Fibroblast of the conjunctiva (primary cell): ENCODE data around the gene ISOC2.
"Not testable (repeated sequence)": the region's sequence is repeated elsewhere in the genome, so short reads cannot be mapped to it uniquely, and the experiment has no call there.

Source experiments
- DNase-seq: peaks from one replicate; pipeline ENCODE4 v3.0.0-alpha.2; 2010; ENCODE audit warnings: low read depth

The ISOC2 gene

DNA sequence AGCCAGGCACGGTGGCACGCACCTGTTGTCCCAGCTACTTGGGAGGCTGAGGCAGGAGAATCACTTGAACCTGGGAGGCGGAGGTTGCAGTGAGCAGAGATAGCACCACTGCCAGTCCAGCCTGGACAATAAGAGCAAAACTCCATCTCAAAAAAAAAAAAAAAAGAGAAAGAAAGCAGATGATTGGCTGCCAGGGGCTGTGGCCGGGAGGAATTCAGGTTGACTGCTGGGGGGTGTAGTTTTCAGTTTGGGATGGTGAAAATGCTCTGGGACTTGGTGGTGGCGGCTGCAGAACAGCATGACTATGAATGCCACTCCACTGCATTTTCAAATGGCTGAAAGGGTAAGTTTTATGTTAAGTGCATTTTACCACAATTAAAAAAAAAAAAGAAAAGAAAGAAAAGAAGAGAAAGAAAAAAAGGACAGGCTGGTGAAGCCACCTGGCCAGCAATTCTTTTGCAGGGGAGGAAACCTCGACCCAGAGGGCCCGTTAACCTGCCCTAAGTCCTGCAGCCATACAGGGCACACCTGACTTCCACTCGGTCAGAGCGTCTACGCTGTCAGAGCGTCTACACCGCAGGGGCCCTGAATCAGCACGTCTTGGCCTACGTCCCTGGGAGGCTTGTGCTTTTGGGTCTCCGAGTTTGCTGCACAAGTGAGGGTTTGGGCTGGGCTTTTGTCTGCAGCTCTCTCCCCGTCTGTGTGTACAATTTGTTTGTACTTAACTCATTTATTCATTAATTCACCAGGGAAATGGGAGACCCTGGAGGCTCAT is 3.6 kb downstream of the ISOC2 start:
- no peak for DNase-seq

GRCh38 chr19:55456347-55456746 is 5.1 kb downstream of the ISOC2 start:
- no peak for DNase-seq

DNA sequence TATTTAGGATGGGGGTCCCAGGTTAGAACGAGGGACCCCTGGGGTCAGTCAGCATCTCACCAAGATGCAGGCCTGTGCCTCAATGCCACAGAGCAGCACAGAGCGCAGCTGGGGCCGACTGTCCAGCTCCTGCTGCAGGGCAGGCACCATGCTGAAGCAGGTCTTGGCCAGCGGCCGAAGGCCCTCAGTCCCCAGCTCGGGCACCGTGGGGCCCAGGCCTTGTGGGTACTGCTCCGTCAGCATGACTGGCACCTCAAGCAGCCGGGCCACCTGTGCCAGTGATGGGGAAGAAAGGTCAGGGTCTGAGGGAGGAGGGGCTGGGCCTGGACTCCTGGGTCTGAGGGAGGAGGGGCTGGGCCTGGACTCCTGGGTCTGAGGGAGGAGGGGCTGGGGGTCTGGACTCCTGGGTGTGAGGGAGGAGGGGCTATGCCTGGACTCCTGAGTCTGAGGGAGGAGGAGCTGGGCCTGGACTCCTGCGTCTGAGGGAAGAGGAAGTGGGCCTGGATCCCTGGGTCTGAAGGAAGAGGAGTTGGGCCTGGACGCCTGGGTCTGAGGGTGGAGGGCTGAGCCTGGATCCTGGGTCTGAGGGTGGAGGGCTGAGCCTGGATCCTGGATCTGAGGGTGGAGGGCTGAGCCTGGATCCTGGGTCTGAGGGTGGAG is 5.7 kb downstream of the ISOC2 start:
- DNase-seq: no peak

DNA sequence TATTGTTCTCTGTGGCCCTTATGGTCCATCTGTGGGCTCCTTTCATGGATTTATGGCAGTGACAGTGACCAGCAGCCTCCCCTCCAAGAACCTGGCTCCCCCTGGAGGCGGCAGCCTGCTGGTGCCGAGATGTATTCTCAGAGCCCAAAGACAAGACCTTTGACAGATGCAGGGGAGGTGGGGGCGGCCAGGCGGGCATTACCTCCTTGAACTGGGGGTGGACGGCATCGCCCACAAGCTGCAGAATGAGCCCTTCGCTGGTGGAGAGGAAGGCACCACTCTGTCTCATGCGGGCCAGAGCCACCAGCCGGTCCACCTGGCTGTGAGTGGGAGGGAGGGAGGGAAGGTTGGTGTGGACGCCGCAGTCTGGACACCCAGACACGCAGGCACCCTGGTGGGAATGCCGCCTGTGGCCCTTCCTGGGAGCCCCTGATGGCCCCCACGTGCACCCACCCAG is 6.6 kb downstream of the ISOC2 start:
- no peak for DNase-seq

- DNase-seq: no peak
These were observed 7.8 kb downstream of the ISOC2 start for GRCh38 chr19:55453511-55454260.

DNA sequence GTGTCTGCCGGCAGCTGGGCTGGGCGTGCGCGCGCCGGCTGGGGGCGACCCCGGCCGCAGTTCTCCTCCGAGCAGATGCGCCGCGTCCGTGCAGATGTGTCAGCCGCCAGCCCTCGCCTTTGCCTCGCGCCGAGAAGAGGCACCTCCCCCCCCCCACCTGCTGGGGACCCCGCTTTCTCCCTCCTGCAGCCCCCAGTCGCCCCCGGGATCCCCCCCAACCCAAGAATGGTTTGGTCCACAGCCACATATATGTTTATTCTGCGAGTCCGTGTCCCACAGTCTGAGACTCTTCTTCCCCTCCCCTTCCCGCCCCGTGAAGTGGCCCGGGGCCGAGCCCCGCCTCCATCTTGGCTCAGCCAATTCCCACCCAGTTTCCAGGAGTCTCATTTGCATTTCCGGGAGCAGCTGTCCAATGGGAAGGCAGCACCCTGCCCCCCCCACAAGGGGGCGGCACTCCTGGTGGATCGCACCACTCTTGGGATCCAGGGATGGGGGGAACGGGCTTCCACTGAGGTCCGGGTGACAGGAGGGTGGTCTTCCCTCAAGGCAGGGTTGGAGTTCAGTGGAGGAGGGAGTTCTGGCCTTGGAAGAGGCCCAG is 8.6 kb downstream of the ISOC2 start:
- no peak for DNase-seq

DNA sequence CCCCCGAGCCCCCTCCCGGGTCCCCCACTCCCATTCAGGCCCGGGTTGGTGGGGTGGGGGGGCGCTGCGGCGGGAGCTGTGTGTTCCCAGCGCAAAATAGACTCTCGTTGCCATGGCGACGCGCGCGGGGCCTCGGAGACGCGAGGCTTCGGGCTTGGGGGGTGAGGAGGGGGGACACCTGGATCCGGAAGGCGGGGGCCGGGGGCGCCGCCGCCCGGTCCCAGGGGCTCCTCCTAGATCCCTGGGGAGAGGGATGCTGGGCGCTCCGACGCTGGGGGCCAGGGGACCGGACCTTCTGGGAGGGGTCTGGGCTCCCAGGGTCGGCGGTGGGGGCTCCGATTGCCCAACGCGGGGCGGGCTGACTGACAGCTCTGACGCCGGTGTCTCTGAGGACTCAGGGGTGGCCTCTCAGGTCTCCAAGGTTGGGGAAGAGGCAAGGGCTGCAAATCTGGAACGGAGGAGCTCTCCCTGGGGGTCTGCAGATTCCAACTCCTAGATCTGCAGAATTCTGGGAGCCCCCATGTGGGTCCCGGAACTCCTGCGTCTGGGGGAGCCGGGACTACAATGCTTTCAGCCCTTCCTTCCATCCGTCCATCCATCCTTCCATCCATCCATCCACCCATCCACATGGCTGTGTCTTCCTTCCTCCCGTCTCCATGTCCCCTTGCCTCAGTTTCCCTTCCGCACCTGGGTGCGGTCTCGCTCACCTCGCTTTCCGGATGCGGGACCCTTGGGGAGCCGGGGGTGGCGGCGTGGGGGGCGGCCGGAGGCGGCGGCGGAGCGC is 9.3 kb downstream of the ISOC2 start:
- DNase-seq: no peak

DNA sequence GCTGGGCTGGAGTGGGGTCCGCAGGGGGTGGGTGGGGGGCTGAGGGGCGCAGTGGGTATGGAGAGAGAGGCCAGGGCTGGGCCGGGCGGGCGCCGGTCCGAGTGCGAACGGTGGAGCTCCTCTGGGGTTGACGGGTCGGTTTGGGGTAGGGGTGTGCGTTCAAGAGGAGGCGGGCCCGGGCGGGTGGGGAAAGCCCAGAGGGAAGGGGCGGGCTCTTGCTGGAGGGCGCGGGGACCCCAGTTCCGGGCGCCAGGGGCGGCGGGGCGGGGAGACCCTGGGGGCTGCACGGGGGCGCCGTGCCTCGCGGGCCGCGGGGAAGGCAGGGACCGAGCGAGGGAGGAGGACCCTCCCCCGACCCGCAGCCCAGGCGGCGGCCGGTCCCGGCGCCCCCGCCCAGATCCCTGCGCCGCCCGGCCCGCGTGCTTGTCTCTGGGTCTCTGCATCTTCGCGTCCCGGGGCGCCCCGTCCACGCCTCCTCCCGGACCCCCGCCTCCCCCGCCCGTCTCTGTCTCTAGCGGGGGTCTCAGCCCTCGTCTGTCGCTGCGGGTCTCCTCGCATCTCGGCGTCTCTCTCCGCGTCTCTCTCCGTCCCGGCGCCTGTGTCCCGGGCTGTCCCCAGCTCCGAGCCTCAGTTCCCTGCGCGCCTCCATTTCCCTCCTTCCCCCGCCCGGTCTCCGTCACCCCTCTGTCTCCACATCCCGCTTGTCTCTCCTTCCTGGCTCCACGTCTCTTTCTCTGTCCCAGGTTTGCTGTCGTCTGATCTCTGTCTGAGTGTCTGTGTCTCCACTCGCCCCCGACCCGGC is 10.1 kb downstream of the ISOC2 start:
- no peak for DNase-seq

DNA sequence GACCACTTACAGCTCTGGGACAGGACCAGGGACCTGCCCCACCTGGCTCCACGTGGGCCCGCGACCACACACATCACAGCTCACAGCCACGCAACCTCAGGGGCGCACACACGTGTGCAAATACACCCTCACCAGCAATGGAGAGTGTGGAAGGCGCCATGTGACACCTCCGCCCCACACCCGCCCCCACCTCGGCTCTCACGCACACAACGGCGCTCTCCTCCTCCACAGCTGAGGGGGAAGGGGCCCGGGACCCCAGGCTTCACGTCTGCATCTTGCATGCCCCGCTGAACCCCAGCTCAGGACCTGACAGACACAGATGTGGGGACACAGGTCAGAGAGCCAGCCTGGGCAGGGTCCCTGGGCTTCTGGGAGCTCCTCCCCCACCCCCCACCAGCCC is 12.0 kb downstream of the ISOC2 start:
- DNase-seq: no peak

DNA sequence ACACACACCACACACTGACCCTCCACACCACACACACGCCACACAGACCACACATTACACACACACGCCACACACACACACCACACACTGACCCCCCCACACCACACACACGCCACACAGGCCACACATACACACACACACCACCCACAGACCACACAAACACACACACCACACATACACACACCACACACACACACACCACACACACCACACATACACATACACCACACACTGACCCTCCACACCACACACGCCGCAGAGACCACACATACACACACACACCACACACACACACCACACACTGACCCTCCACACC is 13.3 kb downstream of the ISOC2 start:
- DNase-seq: not testable (repeated sequence)

- DNase-seq: no peak
These were observed 13.8 kb downstream of the ISOC2 start for GRCh38 chr19:55447421-55448174.

DNA sequence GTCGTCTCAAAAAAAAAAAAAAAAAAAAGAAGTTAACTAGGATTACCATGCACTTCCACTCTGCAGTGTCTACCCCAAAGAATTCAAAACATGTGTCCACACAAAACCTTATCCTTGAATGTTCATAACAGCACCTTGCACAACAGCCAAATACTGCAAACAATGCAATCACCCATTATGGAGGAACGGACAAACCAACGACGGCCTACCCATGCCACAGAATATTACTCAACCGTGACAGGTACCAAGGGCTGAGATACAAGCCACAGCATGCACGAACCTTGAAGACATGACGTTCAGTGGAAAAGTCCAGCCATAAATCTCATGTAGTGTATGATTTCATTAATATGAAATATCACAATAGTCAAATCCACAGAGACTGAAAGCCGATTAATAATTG is 15.4 kb downstream of the ISOC2 start:
- no peak for DNase-seq

GRCh38 chr19:55444646-55445045 is 16.8 kb downstream of the ISOC2 start:
- no peak for DNase-seq

GRCh38 chr19:55443824-55444480 is 17.5 kb downstream of the ISOC2 start:
- DNase-seq: no peak

- no peak for DNase-seq
These were observed 18.2 kb downstream of the ISOC2 start, which contains the start of gene SHISA7 for GRCh38 chr19:55443045-55443823. TSS of gene SHISA7 (minus strand) at chr19:55443300. CDS start at chr19:55442863, 437 bp downstream.

GRCh38 chr19:55442372-55442961 is 19.0 kb downstream of the ISOC2 start:
- no peak for DNase-seq

DNA sequence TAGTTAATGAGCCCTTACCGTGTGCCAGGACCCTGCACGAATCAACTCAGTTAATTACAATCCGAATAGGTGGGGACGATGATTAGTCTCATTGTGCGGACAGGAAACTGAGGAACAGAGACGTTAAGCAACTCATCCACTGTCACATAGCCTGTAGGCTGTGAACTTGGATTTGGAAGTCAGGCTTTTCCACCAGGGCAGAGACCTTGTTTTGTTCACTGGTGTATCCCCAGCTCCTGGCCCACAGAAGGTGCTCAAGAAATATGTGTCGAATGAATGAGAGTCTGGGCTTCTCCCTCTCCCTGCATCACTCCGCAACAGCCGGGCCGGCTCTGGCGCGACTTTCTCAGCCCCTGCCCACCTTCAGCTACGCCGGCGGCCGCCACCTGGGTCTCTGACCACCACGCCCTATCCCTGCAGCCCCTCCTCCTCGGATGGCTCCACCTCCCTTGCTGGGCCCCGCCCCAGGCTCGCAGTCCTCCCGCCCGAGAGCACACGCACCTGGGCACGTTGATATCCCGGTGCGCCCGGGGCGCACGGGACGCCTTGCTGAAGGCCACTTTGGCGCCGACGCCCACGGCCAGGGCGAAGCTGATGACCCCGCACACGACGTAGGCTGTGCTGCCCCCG is 19.6 kb downstream of the ISOC2 start:
- no peak for DNase-seq

- DNase-seq: no peak
These were observed 20.1 kb downstream of the ISOC2 start for GRCh38 chr19:55441319-55441691.
